ENCODE results near the gene SERPINB1.

SERPINB1 gene

DNA sequence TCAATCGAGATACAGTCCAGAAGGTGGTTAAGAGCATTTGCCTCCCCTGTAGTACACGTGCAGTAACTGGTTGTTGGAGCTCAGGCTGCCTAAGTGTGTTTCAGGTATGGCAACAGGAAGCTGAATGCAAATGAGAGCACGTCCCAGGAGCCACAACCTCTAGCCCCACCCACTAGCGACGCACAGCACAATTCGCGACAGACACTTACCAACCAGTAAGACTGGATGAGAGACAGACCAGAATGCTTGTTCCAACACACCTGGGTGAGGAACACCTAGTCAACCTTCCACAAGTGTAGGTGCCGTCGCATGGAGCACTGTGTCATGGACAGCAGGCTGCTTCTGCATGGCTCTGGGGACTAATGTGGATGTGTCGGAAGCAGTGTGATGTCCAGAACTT is 7.2 kb upstream of the SERPINB1 start:
- DNase-seq (ENCODE audit: low spot score) = no peak

DNA sequence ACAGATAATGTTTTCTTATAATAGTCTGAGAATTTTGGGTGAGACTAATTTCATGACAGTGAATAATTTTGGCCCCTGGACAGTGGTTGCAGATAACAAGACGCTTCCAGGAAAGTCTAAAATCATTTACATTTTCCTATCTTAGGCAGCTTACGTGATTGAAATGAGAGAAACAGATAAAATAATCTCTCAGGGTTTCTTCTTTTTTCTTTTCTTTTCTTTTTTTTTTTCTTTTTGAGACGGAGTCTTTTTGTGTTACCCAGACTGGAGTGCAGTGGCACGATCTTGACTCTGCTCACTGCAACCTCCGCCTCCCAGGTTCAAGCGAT is 4.2 kb upstream of the SERPINB1 start:
- no peak for DNase-seq (ENCODE audit: low spot score)

GRCh38 chr6:2844008-2844407 is 2.3 kb upstream of the SERPINB1 start:
- DNase-seq (ENCODE audit: low spot score) = no peak

DNA sequence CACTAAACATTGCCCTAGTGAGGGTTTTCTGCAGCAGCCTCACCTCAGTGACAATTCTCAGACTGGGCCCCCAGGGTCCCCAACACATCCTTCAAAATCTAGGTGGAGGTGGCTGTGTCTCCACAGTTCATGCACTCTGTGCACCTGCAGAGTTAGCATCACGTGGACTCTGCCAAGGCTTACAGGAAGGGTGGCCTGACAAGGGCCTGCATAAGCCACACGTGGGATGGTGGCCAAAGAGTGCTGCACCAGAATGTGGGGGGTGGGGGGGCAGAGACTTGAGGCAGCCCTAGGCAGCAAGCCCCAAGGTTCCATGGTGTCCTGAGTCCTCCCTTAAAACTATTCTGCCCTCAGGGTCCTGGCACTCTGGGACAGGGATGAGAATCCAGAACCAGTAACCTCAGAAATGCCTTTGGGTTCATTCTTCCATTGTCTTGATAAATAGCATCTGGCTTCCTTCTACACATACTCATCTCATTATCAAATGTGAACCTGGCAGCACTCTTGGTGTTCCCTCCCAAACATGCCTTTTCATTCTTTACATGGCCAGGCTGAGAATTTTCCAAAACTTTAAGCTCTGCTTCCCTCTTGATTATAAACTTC is 1.6 kb upstream of the SERPINB1 start:
- DNase-seq (ENCODE audit: low spot score) = no peak

GRCh38 chr6:2842139-2842552 is 483 bp upstream of the SERPINB1 start:
- no peak for DNase-seq (ENCODE audit: low spot score)

DNA sequence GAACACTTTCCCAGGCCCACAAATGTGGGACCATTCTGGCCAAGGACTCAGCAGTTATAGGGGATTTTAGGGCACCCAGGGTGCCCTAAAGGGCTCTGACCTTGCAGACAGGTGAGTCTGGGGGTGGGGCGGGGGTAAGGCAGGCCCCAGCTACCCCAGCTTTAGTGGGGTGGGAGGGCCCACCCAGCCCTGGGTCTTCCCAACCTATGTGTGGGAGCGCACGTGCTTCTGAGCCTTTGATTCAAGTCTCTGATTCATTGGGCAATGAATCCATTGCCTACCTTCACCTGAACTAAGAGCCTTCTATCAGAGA is 958 bp downstream of the SERPINB1 start:
- DNase-seq (ENCODE audit: low spot score) = no peak

DNA sequence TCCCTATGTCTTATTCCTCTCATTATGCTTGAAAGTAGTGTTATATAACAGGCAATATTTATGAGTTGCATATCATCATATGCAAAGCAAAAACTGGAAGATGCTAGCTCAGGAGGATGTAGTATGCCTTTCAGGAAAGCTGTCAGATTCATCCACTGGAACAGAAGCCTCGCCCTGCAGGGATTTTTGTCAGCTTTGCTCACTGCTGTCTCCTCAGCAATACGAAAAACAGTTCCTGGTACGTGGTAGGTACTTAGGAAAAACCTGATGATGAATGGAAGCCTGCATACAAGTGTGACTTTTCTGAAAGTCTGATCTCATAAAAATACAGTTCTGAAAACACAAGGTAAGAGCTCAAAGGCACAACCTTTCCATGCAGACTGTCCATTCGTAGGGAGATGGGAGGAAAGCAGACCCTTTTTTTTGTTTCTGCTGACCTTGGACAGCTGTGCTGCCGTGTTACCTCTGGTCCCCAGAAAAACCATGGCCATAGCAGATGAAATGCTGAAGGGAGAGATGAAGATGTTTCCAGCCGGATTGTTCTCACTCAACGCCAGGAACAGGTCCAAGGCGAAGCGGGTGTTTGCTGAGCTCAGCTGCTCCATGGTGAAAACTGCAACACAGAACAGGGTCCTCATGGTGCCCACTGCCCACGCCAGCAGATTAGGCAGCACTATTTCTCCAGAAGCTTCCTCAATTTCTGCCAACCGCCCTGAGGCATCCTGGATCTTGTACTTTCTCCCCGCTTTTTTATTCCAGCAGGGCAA is 1.5 kb downstream of the SERPINB1 start:
- no peak for DNase-seq (ENCODE audit: low spot score)

DNA sequence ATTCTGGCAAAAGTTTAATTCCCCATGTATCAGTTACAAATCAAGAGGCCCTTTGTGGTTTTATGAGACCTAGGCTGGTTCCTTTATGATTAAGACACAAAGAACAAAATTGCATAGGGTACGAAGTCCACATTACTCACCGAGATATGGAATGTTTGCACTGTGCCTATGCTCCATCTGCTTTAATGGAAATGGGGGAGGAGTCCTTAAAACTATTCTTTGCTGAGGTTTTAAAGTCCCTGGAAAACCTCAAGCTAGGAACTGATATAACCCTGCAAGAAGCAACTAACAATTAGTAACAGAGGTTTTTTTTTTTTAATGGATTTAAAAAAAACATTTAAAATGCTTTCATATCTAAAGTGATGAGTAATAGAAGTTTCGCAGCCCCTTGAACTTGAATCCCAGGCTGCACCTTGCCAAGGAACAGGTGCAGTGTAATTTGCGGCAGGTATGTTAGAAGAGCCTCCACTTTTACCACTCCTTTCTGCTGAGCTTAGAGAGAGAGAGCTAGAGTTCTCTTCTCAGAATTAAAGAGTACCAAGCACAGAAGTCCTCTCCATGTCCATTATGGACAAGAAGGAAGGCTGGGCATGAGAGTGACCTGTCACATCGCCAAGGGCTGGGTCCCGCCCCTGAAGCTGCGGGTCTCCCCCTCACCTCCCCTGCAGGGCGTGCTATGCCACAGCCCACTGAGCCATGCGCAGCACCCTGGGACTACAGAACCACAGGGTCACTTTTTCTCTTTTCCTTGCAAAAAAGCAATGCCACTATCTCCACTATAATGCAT is 2.3 kb downstream of the SERPINB1 start:
- DNase-seq (ENCODE audit: low spot score) = no peak

DNA sequence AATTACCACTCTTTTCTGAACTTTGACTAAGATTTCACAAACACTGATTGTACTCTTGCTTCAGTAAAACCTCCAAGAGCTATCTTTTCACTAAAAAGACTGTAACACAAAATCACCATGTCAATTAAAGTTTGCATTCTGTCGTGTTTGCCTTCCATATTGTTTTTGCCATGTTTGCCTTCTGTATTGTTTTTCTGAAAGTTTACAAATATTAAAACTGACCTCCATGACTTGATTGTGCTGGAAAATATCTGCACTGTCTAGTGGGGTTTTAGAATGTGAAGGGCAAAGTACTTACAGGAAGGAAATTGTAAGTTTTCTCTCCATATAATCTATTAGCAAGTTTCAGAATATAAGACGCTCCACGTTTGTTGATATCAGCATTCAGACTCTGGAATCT is 3.4 kb downstream of the SERPINB1 start:
- no peak for DNase-seq (ENCODE audit: low spot score)

GRCh38 chr6:2834262-2834661 is 7.4 kb downstream of the SERPINB1 start:
- no peak for DNase-seq (ENCODE audit: low spot score)

- no peak for DNase-seq (ENCODE audit: low spot score)
These were observed 10.3 kb downstream of the SERPINB1 start for GRCh38 chr6:2831392-2831791.

- no peak for DNase-seq (ENCODE audit: low spot score)
These were observed 11.5 kb downstream of the SERPINB1 start for GRCh38 chr6:2830183-2830582.

DNA sequence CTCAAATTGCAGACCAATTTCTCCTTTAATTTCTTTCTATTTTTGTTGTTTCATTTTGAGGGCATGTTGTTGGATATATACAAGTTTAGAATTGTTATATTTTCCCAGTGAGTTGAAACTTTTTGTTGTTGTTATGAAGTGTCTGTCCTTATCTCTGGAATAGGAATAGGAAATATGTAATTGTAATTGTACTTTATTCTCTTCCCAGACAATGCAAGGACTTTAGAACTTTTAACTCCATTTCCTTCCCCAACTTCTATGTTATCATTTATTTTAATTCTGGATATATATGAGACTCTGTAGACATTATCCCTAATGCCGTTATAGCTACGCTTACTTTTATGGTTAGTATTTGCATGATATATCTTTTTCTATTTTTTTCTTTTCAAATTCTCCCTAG is 12.4 kb downstream of the SERPINB1 start:
- no peak for DNase-seq (ENCODE audit: low spot score)

DNA sequence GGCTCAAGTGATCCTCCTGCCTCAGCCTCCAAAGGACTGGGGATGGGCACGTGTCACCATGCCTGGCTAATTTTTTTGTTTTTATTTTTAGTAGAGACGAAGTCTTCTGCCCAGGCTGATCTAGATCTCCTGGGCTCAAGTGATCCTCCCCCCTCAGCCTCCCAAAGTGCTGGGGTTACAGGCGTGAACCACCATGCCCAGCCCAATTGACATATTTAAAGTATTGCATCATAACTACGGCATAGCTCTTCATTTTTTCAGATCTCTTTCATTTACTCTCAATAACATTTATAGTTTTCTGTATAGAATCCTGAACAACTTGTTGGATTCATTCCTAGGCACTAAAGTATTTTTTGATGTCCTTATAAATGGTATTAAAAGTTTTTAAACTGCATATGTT is 13.0 kb downstream of the SERPINB1 start:
- no peak for DNase-seq (ENCODE audit: low spot score)

- DNase-seq (ENCODE audit: low spot score) = no peak
These were observed 14.5 kb downstream of the SERPINB1 start for GRCh38 chr6:2827142-2827541.

DNA sequence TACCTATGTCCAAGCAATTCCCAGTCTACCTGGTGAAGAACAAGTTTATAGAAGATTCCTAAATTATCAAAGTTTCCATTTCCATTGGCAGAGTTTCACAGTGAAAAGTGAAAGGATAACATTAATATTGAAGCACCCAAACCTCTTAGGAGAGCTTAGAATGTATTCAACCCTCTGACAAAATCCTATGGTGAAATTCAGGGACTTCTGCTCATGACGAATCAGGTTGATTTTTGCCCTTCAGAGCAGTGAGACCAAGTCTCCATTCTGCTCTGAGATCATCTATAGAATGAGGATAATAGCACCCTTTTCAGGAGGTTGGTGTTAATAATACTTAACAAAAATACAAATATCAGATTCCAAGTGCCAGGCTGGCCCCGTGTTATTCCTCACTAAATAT is 15.5 kb downstream of the SERPINB1 start:
- DNase-seq (ENCODE audit: low spot score) = no peak

- DNase-seq (ENCODE audit: low spot score) = no peak
These were observed 18.4 kb downstream of the SERPINB1 start for GRCh38 chr6:2823104-2823850.

DNA sequence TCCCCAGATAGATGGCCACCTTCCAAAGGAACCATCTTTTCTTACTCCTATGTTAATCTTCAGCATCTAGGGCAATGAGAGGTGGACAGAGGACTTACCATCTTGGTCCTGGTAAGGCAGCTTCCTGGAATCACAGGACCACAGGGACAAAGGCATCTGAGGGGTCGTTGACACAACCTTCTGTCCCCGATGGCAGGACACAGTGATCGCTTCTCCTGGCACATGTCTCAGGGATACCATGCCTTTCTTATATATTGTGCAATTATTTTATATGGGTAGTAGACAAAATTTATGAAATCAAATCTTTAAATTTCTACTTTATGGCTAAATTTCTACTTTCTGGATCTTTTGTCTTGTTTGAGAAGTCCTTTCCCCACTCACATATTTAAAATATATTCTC is 20.1 kb downstream of the SERPINB1 start:
- DNase-seq (ENCODE audit: low spot score) = no peak

DNA sequence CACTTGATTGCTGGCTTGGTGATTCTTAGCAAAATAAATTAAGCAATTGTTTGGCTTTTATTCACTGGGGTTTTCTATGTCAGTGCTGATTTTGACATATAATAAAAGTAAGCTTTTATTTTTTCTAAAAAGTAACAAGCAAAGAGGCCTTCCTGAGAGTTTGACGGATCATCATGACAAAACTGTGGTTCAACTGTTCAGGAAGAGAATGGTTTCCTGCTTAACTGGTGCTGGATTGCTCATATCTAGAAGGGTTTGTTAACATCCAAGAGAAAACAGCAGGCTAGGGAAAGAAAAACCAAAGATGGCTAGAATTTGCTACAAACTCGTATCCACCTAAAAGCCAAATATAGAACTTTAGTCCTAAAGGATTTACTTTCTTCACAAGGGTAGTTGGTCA is 21.2 kb downstream of the SERPINB1 start:
- DNase-seq (ENCODE audit: low spot score) = no peak

- DNase-seq (ENCODE audit: low spot score) = no peak
These were observed 21.7 kb downstream of the SERPINB1 start for GRCh38 chr6:2819978-2820377.

DNA sequence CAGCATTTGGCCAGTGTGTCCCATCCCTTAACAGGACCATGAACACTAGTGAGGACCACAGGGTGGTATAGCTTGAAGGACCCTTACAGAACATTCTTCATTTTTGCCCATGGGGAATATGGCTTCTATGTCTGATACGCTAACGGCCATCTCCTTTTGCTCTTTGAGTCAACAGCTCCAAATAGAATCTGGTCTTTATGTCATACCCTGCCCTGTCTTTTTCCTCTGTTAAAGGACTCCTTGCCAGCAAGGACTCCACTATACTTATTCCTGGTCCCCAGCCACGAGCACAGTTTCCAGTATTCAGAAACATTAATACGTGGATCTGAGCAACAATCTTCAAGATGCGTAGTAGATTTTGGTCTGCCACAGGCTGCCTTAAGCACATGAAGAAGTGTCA is 22.5 kb downstream of the SERPINB1 start:
- DNase-seq (ENCODE audit: low spot score) = no peak

DNA sequence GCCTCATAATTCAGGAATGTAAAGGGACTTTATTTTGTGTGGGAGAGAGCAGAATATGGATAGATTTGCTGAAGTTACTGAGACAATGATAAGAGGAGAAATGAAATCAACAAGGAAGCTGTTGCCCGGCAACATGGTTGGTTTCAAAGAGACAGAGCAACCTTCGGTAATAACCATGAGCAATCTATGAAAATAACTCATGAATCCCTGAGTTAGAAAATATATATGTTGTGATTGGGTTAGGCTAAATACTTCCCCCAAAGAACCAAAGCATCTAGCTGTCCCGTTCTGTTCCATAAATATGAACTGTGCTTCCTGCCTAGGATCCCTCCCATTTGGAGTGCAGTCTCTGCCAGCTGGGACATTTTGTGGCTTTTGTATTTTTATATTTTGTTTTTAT is 23.1 kb downstream of the SERPINB1 start:
- DNase-seq (ENCODE audit: low spot score) = no peak

GRCh38 chr6:2817903-2818443 is 23.7 kb downstream of the SERPINB1 start:
- DNase-seq (ENCODE audit: low spot score) = no peak

Data from hematopoietic multipotent progenitor cell treated with erythropoietin and hydrocortisone succinate and interleukin-3 and kit ligand, for 15 days (in vitro differentiated cells).